Suppressor macrophage treated with lipopolysaccharide for 4 hours (primary cell): ENCODE measurements around the gene STATH.
"Not testable (repeated sequence)": the region's sequence is repeated elsewhere in the genome, so short reads cannot be mapped to it uniquely, and the experiment has no call there.

ENCODE experiments used
- DNase-seq: peaks from one replicate; pipeline ENCODE4 v3.0.0-alpha.2; 2020

STATH gene

GRCh38 chr4:69995526-69996016 is at the start of gene STATH:
TSS of gene STATH (plus strand) at chr4:69995966. CDS start at chr4:69998438, 2,472 bp downstream.
- no peak for DNase-seq

- no peak for DNase-seq
Measured at GRCh38 chr4:69951602-69952001, 44.2 kb upstream of the STATH start.

- no peak for DNase-seq
Measured at GRCh38 chr4:69957209-69957608, 38.6 kb upstream of the STATH start.

- no peak for DNase-seq
Measured at GRCh38 chr4:69965628-69966027, 30.1 kb upstream of the STATH start, which contains the start of gene CSN2. TSS of gene CSN2 (minus strand) at chr4:69965728. CDS start at chr4:69960995, 4,733 bp downstream.

DNA sequence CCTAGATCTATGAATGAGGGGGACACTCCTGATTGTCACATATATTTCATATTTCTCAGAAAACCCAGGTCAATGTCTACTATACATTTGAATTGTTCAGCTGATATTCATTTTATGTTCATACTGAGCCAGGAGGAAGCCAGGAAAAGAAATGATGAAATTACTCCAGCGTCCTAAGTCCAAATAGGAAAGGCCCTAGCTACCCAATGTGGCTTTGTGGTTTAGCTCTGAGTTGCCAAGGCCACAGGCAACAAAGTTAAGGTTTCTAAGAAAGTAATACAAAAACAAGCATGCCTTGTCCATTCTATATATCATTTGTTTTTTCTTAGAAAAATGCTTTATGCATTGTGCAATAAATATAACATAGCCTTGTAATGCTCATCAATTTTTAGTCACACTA is 25.7 kb upstream of the STATH start:
- DNase-seq, result no peak

DNA sequence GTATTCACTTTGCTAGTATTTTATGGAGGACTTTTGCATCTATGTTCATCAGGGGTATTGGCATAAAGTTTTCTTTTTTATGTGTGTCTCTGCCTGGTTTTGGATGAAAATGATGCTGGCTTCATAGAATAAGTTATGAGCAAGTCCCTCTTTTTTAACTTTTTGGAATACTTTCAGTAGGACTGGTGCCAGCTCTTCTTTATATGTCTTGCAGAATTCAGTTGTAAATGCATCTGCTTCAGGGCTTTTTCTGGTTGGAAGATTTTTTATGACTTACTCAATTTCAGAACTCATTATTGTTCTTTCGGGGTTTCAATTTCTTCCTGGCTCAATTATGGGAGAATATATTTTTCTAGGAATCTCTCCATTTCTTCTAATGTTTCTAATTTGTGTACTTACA is 21.1 kb upstream of the STATH start:
- DNase-seq, result no peak

DNA sequence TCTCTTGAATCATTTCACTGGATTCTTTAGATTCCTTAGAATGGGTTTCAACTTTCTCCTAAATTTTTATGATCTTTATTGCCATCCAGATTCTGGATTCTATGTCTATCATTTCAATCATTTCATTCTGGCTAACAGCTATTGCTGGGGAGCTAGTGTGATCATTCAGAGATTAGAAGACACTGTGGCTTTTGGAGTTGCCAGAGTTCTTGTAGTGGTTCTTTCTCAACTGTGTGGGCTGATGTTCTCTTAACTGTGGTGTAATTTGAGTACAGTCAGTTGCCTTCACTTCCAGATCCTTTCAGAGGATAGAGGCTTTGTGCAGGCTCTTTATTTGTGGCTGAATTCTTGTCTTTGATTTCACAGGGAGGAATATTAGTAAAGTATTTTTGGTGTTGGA is 18.2 kb upstream of the STATH start:
- no peak for DNase-seq

DNA sequence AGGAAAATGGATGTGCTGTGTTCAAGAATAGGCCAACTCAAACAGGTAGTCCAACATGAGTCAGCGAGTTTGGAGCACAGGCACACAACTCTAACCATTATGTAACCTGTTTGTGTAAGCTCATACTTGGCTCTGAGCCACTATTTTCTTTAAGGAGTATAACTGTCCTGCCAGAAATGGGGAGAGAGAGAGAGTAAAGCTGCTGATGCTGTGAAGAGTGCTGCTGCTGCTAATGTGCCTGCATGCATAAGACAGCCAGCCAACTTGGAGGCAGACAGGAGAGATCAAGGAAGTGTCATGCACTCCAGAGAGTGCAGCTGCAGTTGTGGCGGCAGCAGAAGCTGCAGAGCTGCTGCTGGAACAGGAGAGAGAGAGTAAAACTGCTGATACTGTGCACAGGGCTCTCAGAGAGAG is 11.7 kb upstream of the STATH start:
- DNase-seq, result no peak

DNA sequence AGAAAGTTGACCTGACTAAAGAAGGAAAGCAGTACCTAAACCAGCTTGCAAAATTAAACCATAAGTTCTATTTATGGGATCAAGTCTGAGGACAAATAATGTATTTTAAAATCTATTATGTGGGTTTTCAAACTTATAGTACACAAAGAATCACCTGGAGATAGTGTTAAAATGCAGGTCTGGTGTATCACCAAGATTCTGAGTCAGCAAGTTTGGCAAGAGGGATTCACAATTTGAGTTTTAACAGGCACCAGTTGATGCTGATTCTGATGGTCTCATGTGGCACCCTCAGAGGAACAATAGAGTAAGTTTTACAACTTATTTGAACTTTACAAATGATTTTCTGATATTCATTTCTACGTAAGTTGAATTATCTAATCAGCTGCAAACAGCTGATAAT is 9.1 kb upstream of the STATH start:
- DNase-seq, result no peak

DNA sequence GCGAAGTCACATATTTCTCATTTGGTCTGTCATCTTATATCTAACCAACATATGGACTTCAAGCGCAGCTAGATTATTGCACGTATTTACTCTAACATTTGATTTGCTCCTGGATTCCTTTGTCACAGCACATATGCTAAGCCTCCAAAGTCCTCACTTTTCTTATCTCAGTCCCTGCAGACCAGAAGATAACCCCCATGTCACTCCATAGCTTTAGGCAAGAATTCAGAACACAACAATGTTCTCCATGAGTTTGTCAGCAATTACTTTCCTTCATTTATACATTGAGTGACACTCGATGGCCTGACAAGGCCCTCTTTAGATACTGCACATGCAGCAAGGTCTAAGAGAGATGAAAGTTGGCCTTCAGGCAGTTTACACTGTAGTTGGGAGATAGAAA is 4.8 kb upstream of the STATH start:
- no peak for DNase-seq

- no peak for DNase-seq
Measured at GRCh38 chr4:69994782-69995181, 984 bp upstream of the STATH start.

DNA sequence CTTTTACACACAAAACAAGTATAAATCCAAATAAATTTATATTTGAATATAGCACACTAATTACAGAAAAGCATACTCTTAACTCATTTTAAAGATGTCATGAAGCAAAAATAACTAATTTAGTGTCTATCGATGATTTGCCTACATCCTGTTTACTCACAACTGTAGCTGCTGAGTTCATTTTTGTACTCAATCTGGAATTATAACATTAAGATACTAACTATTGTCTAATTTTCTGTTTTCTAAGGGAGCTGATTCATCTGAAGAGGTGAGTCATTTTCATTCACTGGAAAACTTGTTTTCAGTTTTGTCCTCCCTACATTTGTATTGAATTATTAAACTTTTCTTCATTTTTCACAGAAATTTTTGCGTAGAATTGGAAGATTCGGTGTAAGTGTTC is 3.7 kb downstream of the STATH start:
- no peak for DNase-seq

DNA sequence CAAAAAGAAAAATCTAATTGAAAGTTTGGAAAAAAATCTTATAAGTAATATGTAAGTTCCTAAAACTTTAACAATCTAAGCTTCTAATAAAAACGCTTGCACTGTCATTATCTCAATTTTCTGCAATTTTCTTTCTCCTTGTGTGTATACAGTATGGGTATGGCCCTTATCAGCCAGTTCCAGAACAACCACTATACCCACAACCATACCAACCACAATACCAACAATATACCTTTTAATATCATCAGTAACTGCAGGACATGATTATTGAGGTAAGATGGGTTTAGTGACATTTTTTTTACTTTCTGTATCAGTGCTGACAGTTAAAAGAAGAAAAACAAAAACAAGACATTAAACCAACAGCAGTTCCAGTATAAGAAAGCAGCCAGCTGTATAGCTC is 4.9 kb downstream of the STATH start:
- no peak for DNase-seq

- DNase-seq, result no peak
Measured at GRCh38 chr4:70002507-70002906, 6.7 kb downstream of the STATH start.

DNA sequence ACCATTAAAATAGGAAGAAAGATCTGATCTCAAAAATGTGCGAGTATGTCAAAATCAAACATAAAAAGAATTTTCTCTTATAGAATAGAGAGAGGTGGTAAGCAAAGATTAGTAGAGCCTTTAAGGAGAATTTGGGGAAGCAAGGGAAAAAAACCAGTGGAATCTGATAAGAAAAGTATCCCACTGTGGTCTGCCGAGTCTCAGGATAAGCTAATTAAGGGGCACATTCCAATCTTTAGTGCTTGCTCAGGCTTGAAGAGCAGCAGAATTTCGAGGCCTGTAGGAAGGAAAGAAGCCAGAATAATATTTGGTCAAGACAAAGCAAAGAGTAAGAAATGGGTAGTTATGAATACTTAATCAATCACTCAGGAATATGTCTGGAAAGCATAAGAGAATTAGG is 13.0 kb downstream of the STATH start:
- no peak for DNase-seq

- not testable (repeated sequence) for DNase-seq
Measured at GRCh38 chr4:70019006-70019405, 23.2 kb downstream of the STATH start.

- no peak for DNase-seq
Measured at GRCh38 chr4:70023218-70023617, 27.5 kb downstream of the STATH start.

DNA sequence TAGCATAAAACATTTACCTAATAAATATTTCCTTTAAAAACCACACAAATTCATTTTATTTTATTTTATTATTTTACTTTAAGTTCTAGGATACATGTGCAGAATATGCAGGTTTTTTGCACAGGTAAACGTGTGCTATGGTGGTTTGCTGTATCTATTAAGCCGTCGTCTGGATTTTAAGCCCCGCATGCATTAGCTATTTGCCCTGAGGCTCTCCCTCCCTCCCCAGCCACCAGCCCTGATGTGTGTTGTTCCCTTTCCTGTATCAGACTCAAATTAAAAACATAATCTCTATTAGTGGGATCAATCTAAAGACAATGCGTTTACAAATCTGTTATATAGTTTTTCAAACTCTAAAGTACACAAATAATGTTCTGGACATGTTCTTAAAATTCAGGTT is 31.2 kb downstream of the STATH start:
- DNase-seq, result no peak

- DNase-seq, result not testable (repeated sequence)
Measured at GRCh38 chr4:70028159-70028558, 32.4 kb downstream of the STATH start, which contains the start of gene HTN3. TSS of gene HTN3 (plus strand) at chr4:70028459. CDS start at chr4:70030741, 2,282 bp downstream.

DNA sequence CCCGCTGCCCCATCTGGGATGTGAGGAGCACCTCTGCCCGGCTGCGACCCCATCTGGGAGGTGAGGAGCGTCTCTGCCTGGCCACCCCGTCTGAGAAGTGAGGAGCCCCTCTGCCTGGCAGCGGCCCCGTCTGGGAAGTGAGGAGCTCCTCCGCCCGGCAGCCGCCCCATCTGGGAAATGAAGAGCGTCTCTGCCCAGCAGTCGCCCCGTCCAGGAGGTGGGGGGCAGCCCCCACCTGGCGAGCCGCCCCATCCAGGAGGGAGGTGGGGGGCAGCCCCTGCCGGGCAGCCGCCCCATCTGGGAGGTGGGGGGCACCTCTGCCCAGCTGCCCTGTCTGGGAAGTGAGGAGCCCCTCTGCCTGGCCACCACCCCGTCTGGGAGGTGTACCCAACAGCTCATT is 41.8 kb downstream of the STATH start:
- DNase-seq, result not testable (repeated sequence)

DNA sequence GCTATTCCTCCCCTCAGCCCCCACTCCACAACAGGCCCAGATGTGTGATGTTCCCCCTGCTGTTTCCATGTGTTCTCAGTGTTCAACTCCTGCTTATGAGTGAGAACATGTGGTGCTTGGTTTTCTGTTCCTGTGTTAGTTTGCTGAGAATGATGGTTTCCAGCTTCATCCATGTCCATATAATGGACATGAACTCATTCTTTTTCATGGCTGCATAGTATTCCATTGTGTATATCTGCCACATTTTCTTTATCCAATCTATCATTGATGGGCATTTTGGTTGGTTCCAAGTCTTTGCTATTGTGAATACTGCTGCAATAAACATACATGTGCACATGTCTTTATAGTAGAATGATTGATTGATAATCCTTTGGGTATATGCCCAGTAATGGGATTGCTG is 44.2 kb downstream of the STATH start:
- DNase-seq, result not testable (repeated sequence)

GRCh38 chr4:70041652-70042286 is 46.0 kb downstream of the STATH start:
- DNase-seq, result no peak

- not testable (repeated sequence) for DNase-seq
Measured at GRCh38 chr4:70050138-70050537, 54.4 kb downstream of the STATH start, which contains the start of gene HTN1. TSS of gene HTN1 (plus strand) at chr4:70050438. CDS start at chr4:70053077, 2,639 bp downstream.
